COLO668 (cell line): Measurements from ENCODE around the gene C1QTNF6.
A peak's percentile ranks its signal among the peaks of the same experiment; 100 is the strongest.
"Not testable (repeated sequence)": the region's sequence is repeated elsewhere in the genome, so short reads cannot be mapped to it uniquely, and the experiment has no call there.

ENCODE experiments used
- DNase-seq: peaks from one replicate; lab custom pipeline; 2025; ENCODE audit not compliant: unreplicated experiment; lab: John Stamatoyannopoulos, UW

Gene C1QTNF6

DNA sequence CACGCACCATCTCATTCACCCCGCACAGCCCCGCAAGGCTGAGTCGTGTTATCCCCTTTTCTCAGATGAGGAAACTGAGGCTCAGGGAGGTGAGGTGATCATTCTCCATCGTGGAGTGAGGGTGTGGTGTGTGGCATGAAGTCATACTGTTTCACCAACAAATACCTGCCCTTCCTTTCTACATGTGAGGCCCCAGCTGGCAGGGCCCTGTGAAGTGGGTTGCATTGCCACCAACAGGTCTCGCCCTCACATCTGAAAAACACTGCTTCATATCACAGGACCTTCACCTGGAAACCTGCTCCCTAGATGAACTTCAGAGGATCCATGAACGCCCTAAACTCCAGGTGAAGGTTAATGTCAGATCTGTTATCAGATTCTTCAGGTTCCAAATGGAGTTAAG, 19.9 kb upstream of the C1QTNF6 start:
- DNase-seq, result no peak

DNA sequence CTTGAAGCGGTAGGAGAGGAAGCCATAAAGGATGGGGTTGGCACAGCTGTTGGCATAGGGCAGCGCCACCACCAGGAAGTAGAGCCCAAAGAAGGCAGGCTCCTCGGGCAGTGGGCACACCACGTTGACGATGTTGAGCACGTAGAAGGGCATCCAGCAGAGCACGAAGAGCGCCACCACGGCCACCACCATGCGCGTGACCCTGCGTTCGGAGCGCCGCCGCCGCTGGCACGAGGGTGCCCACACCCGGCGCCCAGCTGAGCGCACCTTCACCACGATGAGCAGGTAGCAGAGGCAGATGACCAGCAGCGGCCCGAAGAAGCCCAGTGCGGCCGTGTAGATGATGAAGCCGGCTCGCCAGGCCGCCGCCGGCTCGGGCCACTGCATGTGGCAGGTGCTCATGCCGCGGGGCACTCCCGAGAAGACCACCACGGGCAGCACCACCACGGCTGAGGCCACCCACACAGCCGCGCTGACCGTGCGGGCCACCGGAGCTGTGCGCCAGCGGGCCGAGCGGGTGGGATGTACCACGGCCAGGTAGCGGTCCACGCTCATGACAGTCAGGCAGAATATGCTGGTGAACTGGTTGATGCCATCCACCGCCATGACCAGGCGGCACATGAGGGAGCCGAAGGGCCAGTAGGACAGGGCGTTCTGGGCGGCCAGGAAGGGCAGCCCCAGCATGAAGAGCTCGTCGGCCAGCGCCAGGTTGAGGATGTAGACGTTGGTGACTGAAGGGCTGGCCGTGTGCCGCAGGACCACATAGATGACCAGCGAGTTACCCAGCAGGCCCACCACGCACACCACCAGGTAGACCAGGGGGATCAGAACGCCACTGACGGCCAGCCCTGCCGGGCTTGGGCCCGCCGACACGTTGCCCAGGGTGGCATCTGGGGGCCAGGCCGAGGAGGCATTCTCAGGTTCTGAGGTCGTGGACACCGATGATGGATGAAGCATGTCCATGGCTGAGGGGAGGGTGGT, 19.1 kb upstream of the C1QTNF6 start:
- no peak for DNase-seq

DNA sequence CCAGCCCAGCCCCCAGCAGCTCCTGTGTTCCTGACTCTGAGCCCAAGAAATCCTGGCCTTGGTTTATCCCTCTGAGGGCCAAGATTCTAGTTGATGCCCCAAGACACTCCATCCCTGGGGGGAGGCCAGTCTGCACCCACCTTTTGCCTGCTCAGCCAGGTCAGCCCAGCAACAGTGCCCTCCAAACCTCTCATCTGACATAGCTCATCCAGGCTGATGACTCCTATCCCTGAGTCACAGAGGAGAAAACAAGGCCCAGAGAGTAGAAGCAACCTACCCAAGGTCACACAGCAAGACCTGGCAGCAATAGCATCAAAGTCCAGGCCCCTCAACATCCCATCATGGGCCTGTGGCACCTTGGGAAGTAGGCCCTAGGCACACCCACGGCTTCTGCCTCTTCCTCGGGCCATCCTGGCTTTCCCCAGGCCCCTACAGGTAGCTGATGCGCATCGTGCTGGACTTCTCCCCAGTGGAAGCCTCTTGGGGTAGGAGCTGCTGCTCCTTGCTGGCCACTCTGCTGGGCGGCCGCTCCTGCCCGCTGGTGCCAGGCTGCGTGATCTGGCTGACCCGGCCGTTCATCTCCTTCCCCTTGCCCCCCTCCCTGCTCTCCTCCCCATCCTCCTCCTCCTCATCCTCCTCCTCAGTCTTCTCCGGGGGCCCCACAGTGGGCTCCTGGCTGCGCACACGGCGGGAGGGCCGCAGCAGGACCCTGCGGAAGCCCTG, 18.2 kb upstream of the C1QTNF6 start:
- no peak for DNase-seq

DNA sequence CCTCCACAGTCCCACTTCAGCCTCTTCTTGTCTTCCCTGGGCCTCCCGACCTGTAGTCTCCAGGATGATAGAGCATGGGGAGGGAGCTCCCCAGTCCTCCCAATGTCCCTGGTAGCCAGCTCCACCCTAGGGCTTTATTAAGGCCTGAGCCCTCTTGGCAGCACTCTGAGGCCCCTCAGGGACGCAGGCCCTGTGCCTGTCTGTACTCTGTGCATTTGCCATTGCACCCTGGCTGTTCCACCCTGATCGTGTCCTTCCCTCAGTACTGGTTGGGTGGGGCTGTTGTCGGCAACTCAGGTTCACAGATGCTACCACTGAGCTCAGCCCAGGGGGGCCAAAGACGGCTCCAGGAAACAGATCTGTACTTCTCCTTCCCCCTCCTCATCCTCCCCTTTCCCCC, 17.0 kb upstream of the C1QTNF6 start:
- no peak for DNase-seq

DNA sequence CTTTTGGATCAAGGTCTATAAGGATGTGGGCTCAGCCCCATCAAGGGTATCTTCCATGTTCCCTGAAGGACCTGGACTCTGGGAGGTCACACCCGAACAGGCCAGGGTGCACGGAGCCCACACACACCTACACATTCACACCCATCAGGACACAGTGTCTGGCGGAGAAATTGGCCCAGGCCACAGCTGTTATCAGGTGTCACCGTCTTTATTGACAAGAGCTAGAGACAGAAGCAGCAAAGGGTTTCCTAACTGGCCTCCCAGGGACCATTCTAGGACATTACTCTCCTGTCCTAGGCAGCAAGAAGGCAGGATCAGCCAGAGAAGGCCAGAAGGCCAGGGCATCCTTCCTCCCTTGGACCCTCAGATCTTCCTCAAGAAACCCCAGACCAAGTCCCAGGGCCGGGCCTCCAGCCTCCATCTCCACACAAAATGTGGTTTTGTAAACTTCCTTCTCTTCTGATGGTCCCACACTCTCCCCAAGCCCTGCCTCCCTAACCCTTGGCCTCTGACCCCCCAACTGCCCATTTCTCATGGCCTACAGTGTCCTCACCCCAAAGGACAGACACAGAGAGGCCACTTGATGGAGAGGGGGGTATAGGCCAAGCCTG, 16.1 kb upstream of the C1QTNF6 start:
- no peak for DNase-seq

DNA sequence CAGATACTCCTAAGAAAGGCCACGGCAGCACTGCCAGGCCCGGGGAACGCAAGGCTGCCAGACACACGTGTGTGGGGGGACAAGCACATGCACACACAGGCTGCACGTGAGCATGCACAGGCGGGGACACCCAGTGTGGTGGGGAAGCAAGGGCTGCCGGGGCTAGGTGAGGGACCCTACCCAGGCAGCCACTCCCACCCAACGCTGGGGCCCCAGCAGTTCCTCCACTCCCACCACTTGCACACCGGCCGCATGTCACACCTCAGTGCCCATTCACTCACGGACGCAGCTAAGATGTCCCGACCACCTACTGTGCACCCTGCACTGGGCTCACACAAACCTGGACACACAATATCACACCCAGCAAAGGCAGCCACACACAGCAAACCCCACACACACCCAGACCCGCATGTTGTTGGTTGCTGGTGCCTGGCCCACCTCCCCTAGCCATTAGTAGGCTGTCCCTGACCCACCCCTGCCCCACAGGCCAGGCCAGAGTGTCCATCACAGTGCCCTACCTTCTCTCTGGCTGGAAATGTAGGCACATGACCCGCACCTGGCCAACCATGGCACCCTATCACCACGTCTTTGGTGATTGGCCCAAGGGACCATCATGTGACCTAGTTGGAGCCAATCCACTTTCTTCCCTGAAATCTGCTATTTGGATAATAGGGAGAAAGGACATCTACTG, 15.5 kb upstream of the C1QTNF6 start:
- DNase-seq, result no peak

DNA sequence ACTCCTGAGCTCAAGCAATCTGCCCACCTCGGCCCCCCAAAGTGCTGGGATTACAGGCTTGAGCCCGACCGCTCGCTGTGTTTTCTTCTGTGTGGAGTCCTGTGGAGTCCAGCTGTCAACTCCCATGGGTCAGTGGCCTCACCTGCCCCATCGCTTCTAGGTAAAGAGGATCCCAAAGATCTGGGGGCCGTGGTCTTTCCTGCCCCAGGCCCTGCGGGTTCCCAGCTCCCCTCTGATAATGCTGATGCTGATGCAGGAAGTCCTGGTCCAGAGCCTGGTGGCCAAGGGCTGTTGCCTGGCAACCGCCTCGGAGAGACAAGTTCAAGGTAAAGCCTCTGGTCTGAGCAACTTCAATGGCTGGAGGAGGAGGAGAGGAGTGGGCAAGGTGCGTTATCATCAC, 14.7 kb upstream of the C1QTNF6 start:
- DNase-seq, result peak; percentile 9

DNA sequence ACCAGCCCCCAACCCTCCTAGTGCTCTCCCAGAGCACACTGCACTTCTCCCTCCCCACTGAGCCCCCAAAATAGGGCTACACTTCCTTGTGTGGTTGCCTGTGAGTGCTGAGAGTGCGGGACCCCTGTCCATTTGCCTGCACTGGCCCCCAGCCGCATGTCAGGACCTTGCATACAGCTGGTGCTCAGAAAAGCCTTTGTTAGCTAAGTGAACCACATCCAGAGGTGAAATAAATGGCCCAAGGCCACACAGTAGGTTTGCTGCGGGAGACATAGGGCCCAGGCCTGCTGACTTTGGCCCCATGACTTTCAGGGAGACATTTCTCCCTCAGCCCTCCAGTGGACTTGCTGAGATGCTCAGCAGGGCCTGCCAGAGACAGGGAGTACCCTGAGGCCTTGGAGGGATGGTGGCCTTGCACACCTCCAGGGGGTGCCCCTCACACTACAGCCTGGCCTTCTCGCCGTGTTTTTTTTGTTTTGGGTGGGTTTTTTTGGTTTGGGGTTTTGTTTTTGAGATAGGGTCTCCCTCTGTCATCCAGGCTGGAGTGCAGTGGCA, 14.0 kb upstream of the C1QTNF6 start:
- no peak for DNase-seq

DNA sequence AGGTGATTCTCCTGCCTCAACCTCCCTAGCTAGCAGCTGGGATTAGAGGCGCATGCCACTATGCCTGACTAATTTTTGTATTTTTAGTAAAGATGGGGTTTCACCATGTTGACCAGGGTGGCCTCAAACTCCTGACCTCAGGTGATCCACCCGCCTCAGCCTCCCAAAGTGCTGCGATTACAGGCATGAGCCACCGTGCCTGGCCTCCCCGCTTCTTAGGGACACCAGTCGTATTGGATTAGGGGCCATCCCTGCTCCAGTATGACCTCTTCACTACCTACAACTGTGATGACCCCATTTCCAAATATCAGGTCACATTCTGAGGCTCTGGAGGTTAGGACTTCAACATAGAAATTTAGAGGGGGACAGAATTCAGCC, 13.4 kb upstream of the C1QTNF6 start:
- not testable (repeated sequence) for DNase-seq

DNA sequence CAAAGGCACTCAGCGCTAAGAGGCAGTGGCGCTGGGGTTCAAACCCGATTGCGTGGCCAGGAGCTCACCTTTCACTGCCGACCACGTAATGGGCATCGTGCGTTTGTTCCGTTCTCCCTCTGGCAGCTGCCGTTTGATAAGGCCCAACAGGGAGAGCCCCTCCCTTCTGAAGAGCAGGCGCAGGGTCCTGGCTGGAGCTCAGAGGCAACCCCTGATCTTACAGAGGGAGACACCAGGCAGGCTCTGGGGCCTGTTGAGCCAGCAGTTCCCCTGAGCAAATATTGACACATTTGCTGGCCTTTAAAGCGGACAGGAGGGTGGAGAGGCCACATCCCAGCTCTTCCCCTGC, 11.7 kb upstream of the C1QTNF6 start:
- DNase-seq, result peak; percentile 66

DNA sequence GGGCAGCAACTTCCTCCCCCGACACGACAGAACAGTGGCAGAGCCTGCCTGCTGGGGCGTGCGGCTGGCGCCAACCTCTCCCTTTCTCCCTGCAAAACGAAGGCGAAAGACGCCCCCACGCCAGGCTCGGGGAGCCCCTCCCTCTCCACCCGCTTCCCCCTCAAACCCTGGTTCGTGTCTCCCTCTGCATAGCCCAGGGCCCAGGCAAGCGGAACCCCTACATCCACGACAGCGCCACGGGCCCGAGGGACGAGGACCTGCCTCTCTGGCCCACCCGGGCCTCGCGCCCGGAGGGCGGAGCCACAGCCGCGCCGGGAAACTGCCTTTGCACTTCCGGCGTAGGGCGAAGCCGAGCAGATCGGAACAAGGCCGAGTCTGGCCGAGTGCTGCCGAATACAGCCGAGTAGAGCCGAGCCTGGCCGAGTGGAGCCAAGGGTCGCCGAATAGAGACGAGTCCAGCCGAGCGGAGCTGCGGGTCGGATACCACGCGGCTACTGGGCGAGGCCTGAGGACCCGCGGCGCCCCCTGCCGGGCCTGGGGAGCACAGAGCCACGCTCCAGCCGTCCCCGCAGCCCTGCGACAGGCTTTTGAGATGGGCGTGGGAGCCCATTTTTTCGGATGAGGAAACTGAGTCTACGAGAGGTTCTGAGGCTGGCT, 11.2 kb upstream of the C1QTNF6 start:
- DNase-seq, result peak; percentile 95

DNA sequence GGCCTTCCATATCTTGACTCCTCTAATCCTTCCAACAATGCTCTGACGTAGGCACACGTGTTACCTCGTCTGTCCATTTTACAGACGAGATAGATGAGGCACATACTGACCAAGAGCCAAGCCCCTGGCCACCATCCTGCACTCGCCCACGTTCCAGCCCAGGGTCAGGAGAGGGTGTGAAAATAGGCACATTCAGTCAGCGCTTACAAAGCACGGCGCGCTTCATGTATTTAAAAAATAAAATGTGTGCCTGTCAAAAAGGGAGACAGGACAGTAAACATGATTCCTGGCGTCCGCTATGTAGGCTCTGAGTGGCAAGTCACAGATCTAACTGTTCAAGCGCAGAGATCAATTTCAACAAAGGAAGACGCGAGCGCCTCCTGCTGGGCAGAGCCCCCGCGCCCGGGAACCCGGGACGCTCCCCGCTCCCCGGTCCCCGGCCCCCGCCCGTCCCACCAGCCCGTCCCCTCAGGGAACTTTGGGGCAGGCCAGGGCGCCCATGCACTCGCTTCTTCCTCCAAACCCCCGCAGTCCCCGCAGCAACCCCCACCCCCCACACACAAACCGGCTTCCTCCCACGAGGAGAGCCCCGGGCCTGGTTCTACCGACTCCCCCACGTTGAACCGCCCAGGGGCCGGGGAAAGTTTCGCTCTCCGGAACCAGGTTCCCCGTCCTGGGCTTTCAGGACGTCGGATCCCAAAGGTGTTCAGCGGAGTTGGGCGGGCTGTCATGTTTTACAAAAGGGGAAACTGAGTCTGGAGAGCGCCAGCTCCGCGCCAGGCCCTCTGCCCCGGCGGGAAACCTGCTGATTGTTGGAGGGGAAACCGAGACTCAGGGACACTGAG, 10.4 kb upstream of the C1QTNF6 start:
- DNase-seq, result peak; percentile 26

DNA sequence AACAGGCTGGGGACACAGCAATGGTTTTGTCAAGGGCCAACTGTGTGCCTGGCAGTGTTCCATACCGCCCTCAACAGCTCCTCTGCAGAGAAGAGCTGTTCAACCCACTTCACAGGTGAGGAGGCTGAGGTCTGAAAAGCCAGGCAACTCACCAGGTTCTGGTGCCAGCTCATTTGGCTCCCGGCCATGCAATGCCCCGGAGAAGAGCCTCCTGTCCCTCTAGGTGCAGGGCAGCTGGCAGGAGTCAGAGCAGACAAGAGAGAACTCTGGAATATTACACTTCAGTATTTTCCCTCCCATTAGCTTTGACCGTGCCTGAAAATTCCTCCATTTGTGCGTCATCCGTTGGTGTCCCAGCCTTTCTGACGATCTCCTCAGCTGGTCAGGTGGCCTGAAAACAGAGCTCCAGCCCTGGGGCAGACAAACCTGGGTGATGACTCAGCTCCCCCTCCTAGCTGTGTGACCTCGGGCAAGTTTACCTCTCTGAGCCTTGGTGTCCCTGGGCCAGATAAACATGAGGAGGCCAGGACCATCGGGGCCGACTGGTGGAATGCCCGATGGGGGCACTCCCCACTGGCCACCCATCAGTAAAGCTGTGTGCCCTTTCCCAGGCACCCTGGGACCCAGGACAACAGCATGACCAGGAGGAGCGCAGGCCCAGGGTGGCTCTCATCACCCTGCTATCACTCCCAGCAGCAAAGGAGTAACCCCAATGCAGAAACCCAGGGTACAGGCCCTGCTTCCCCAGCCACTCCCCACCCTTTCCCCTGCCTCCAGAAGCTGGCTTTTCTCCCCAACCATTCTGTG, 9.6 kb upstream of the C1QTNF6 start:
- DNase-seq, result no peak

DNA sequence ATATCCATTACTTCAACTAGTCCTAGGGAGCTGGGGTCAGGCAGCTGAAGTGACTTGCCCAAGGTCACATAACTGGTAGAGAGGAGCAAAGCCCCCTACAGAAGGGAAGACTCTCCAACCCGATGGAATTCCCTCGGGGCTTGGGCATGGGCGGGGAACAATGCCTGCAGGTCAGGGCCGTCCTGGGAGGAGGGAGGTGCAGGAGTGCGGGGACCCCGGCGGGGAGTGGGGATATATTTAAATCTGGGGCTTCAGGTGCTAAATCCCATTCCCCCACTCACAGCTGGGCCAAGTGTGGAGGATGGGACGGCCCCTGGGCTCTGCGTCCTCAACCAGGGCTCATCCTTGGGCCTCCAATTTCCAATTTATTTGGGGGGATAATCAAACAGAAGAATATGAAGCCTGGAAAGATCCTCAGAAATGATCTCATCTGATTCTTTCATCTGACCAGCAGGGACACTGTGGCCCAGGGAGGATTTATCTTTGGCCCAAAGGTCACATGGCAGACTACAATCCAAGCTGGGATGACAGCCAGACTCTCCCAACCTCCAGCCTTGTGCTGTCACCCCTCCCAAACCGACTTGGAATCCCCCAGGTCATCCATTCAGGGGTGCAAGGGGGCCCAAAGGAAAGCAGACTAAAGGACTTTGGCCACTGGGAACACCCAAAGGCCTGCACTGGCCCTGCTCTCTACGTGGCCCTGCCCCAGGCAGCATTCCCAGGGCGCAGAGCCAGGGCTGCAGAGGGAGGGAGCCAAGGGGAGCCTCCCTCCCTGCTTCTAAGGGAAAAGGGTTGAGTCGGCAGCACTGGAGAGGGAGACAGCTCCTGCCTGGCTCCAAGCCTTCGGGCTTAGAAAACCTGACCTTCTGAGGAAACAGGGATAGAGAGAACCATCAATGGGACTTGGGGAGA, 8.7 kb upstream of the C1QTNF6 start:
- no peak for DNase-seq

DNA sequence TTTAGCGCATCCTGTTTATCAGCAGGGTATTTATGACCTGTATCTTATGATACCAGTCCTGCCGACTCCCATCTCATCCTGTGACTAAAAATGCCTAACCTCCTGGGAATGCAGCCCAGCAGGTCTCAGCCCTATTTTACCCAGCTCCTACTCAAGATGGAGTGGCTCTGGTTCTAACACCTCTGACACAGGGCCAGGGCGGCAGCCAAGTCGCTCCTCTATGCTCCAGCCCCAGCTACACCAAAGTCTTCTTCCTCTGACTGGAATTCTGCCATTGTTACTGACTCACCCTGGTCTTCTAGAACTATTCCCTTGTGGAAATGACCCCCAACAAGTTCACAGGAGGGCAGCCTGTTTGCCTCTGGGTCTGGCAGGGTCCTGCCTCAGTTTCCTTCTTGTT, 7.9 kb upstream of the C1QTNF6 start:
- DNase-seq, result no peak

DNA sequence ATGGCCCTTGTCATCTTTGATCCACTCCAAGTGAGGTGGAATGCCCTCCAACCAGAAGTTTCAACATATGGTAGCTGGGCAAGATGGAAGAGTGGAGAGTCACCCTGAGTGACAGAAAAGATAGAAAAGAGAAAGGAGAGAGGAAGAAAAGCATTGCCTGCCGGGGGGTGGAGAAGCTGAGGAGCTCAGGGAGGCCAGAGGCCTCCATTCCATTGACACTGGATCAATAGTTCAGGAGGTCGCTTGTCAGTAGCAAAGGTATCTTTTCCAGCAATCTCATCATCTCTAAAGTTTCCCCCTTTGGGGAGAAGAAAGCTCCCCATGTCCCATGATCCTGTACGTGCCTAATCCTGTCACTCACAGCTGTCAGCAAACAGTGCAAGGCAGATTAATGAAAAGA, 6.7 kb upstream of the C1QTNF6 start:
- DNase-seq, result no peak

DNA sequence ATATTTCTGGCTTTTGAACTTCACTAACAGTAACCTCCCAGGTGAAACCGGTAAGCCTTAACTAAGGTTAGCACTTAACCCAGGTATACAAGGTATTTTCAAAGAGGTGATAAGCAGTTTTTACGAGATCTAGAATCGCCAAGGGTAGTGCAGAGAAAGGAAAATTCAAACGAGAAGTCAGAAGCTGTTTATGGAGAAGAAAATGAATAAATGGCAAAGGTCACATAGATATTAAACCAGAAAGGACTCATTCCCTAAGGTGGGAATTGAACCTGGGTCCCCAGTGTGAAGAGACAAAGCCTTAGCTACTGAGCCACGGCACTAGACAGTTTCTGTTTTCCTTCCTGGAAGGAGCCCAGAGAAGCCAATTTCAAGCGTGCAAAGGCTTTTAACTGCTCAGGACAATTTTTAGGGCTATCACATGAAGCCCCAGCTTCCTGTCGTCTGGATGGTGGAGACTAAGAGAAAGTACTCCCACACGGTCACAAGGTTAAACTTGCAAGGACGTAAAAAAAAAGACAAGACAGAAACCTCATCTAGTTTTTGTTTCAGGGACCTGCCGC, 5.7 kb upstream of the C1QTNF6 start:
- DNase-seq, result no peak
